GM12873 (cell line): ENCODE results near the gene USP33.

Source experiments
- TF ChIP-seq, protein P1 (sequence below): IDR thresholded peaks from 2 replicates; pipeline ENCODE4 v1.5.1; 2012; ENCODE audit warnings: low read depth, mild to moderate bottlenecking, moderate library complexity, low read length, control low read depth; ENCODE audit not compliant: insufficient read depth; ENCODE audit errors: missing control alignments

The USP33 gene

DNA sequence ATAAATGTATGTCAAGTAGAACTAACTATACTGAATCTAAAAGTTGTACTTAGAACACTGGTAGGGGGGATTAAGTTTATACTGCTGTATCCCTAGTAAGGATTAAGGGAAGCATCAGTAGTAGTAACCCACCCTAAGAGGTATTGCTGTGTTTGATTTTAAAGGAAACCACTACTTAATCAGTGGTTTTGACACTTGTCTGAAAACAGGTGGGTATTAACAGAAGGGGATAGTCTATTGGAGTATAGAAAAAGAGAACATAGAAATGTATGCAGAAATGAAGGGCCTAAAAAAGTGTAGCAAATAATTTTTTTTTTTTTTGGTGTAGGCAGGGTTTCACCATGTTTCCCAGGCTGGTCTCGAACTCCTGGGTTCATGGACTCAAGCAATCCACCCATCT, 22.0 kb upstream of the USP33 start:
- TF ChIP-seq, protein P1, sequence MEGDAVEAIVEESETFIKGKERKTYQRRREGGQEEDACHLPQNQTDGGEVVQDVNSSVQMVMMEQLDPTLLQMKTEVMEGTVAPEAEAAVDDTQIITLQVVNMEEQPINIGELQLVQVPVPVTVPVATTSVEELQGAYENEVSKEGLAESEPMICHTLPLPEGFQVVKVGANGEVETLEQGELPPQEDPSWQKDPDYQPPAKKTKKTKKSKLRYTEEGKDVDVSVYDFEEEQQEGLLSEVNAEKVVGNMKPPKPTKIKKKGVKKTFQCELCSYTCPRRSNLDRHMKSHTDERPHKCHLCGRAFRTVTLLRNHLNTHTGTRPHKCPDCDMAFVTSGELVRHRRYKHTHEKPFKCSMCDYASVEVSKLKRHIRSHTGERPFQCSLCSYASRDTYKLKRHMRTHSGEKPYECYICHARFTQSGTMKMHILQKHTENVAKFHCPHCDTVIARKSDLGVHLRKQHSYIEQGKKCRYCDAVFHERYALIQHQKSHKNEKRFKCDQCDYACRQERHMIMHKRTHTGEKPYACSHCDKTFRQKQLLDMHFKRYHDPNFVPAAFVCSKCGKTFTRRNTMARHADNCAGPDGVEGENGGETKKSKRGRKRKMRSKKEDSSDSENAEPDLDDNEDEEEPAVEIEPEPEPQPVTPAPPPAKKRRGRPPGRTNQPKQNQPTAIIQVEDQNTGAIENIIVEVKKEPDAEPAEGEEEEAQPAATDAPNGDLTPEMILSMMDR: no peak

DNA sequence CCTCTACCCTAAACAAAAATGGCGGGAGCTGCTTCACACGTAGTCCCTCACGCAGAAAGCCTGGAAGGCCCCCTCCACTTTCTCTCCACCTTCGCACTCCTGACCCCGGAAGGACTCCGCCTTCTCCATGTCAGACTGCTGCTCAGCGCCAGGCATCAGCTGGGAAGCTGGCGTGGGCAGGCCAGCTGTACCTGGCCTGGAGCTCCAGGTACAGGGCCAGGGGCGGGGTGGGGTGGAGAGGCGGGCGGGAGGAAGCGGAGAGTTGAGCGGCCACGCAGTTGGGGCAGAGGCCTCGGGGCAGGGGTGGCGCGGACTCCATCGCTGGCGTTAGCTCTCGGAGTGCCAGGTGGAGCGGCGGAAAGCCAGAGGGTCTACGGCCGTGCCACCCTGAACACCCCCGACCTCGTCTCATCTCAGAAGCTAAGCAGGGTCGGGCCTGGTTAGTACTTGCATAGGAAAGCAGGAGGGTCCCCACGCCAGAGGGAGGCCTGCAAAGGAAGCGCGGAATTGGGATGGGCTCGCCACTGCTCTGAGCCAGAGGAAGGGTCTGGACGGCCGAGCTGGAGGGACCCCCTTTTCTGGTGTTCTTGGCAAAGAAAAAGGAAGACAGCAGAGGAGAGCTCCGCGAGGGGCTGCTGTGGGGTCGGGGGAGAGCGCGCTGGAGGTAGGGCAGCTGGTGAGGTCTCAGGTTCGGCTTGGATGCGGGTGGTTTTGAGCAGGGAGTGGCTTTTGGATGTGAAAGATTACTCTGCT, 20.1 kb upstream of the USP33 start, which contains the start of gene MIGA1:
Gene MIGA1 (plus strand): TSS at position 121 of the 753 bp plus-strand sequence. CDS start 3,604 bp downstream, outside the sequence.
- TF ChIP-seq, protein P1: no peak

DNA sequence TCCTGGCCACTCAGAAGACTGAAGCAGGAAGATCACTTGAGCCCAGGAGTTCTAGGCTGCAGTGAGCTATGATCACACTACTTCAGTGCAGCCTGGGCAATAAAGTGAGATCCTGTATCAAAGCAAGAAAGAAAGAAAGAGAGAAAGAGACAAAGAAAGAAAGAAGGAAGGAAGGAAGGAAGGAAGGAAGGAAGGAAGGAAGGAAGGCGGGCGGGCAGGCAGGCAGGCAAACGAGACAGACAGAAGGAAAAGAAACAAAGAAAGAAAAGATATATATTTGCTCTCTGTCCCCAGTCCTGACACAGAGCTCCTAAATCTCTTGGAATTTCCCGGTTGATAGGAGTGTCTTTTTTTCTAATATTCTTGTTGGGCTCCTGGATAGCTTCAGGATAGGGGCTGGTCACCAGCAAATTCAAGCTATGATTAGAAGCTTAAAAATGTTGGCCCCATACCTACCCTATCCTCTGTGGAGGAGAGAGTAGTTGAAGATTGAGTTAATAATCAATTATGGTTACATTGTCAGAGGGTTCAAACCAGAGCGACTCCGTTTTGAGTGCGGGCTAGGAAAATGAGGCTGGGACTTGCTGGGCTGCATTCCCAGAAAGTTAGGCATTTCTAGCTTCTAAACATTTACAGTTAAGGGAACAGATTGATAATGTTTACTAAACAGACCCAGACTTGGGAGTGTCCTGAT, 16.5 kb upstream of the USP33 start:
- TF ChIP-seq, protein P1: no peak

DNA sequence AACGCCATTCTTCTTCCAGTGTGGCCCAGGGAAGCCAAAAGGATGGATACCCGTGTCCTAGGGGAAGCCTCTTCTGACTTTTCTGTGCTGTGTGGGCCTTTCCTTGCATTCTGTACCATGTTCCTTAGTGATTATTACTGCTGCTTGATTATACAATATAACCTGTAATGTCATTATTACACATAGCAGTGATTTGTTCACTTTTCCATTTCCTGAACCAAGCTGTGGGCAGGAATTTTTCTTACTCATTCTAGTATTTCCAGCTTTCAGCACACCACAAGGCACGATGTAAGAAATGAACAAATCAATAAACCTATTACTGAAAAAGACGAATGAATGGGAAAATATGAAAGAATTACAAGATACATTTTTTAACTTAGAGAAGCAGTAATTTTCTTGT, 8.4 kb upstream of the USP33 start:
- TF ChIP-seq, protein P1: no peak

DNA sequence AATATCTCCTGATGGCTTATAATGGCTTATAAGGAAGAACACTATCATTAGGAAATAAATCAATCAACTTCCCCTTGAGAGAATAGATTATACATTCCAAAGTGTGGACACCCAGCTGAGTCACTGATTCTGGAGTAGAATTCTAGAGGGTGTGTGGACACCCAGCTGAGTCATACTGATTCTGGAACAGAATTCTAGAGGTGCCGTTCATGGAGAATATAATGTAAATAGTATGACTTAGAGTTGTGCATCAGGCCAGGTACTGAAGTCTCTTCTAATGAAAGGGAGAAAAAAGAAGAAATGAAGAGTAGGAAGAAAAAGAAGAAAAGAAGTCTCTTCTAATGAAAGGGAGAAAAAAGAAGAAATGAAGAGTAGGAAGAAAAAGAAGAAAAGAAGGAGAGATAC, 2.4 kb upstream of the USP33 start:
- TF ChIP-seq, protein P1: no peak

DNA sequence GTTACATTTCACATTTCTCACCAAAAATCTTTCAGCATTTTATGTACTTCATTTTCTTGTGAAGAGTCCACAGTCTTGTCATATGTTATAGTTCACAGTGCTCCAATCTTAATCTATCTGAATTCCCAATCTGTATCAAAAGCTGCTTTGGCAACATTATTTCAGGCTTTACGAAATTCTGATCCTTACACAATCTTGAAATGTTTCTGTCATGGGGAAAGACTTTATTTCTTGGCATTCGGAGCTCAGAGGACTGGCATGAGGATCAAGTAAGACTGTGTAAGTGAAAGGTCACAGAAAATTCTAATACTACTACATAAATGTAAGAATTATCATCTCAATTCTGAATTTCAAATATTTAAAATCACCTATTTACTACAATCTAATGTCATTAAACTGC, 2.0 kb downstream of the USP33 start:
- TF ChIP-seq, protein P1: no peak

DNA sequence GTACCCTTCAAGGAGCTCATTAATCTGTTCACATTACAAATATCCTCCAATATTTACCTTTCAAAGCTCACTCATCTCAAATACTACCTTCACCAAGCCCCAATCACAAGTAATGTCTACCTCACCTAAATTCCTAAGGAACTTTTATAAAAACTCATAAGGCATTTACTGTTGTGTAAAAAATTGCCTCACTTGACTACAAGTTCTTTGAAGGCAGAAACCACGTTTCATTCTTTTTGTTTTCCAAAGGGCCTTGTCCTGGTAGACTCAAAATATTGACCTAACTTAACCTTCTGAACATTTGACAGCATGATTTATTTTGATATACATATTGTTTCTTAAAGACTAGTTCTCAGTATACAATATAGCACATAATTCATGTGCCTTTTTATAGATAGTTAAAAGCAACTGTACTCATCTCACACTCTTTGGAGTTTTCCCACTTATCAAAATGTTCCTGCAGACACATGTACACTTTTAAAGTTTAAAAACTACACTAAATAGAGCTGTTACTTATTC, 2.5 kb downstream of the USP33 start:
- TF ChIP-seq, protein P1: no peak
